ENCODE data around the gene GCN1.

GRCh38 chr12:120126635-120127005 is 67.9 kb downstream of the GCN1 start:
- no peak for TF ChIP-seq CTCF (IDR thresholded peaks at IDR 0.05 in 8 of 11, conservative IDR thresholded peaks at IDR 0.05 in 3 of 11)
- TF ChIP-seq POLR2A (IDR thresholded peaks at IDR 0.05): no peak
- peak in 1 of 3 donors; percentile 68 for TF ChIP-seq POLR2AphosphoS5 (IDR thresholded peaks at IDR 0.05)

Data from spleen (tissue), 7 donors.